ENCODE results near the gene NR1H2.
"Not testable (repeated sequence)": the region's sequence is repeated elsewhere in the genome, so short reads cannot be mapped to it uniquely, and the experiment has no call there.

Gene NR1H2

GRCh38 chr19:50347089-50347581 lies 29.1 kb upstream of the NR1H2 start:
- peak; percentile 65 for DNase-seq

- DNase-seq: peak; percentile 48
These were observed 26.8 kb upstream of the NR1H2 start for GRCh38 chr19:50349277-50350057.

- no peak for DNase-seq
These were observed 24.0 kb upstream of the NR1H2 start for GRCh38 chr19:50352242-50352641.

GRCh38 chr19:50353487-50353880 lies 22.8 kb upstream of the NR1H2 start:
- DNase-seq: not testable (repeated sequence)

GRCh38 chr19:50356691-50357177 lies 19.5 kb upstream of the NR1H2 start:
- no peak for DNase-seq

GRCh38 chr19:50357178-50358100 lies 18.8 kb upstream of the NR1H2 start:
- peak; percentile 42 for DNase-seq

GRCh38 chr19:50358483-50359327 lies 17.6 kb upstream of the NR1H2 start:
- no peak for DNase-seq

- DNase-seq: no peak
These were observed 16.9 kb upstream of the NR1H2 start for GRCh38 chr19:50359328-50359818.

- no peak for DNase-seq
These were observed 14.8 kb upstream of the NR1H2 start for GRCh38 chr19:50361290-50362029.

- no peak for DNase-seq
These were observed 14.2 kb upstream of the NR1H2 start for GRCh38 chr19:50362030-50362412.

- DNase-seq: no peak
These were observed 13.4 kb upstream of the NR1H2 start for GRCh38 chr19:50362656-50363424.

GRCh38 chr19:50365434-50366306 lies 10.6 kb upstream of the NR1H2 start, which contains the start of gene NAPSA:
Gene NAPSA (minus strand): TSS chr19:50365639. CDS start chr19:50365621, 18 bp downstream.
- no peak for DNase-seq

GRCh38 chr19:50368649-50369570 lies 7.3 kb upstream of the NR1H2 start:
- DNase-seq: peak; percentile 82

- DNase-seq: no peak
These were observed 4.3 kb upstream of the NR1H2 start for GRCh38 chr19:50371914-50372475.

- DNase-seq: no peak
These were observed 799 bp downstream of the NR1H2 start for GRCh38 chr19:50377051-50377461.

- DNase-seq: no peak
These were observed 1.3 kb downstream of the NR1H2 start for GRCh38 chr19:50377517-50377916.

- DNase-seq: no peak
These were observed 2.1 kb downstream of the NR1H2 start for GRCh38 chr19:50378169-50378862.

GRCh38 chr19:50378863-50379236 lies 2.6 kb downstream of the NR1H2 start:
- DNase-seq: no peak
